HepG2 (cell line): ENCODE data around the gene IRF2. TPM values are rescaled to one million over a fixed set of nuclear protein-coding genes. Genes with fewer than 3 reads are reported as not detected.

ENCODE experiments used
- BORCS8-MEF2B ChIP-seq: sonication (generic); formaldehyde crosslinking; IDR thresholded peaks from 2 replicates; pipeline ENCODE4 v1.8.0; 2022; ENCODE audit warnings: mild to moderate bottlenecking, missing genetic modification reagents
- CCAR2 ChIP-seq: fragments of 200-400 bp; formaldehyde crosslinking; optimal IDR thresholded peaks from 2 replicates; pipeline ENCODE3; 2018; ENCODE audit warnings: low read depth, mild to moderate bottlenecking, low read length, moderate library complexity
- ELF1 ChIP-seq: sonication (generic); formaldehyde crosslinking; IDR thresholded peaks from 2 replicates; pipeline ENCODE4 v1.4.0; 2020; ENCODE audit warnings: missing genetic modification reagents
- ETV5 ChIP-seq: IDR thresholded peaks from 2 replicates; pipeline ENCODE4 v1.6.1; 2018; ENCODE audit warnings: missing biosample characterization, missing genetic modification reagents, inconsistent platforms, borderline replicate concordance
- HCFC1 ChIP-seq: fragments of 150-350 bp; IDR thresholded peaks from 2 replicates; pipeline ENCODE4 v1.6.1; 2014; ENCODE audit warnings: low read depth, low read length
- HIC2 ChIP-seq: sonication (generic); formaldehyde crosslinking; IDR thresholded peaks from 2 replicates; pipeline ENCODE4 v1.9.0; 2022; ENCODE audit warnings: low read depth, missing genetic modification reagents
- ISL2 ChIP-seq: sonication (generic); formaldehyde crosslinking; IDR thresholded peaks from 2 replicates; pipeline ENCODE4 v1.5.0; 2020; ENCODE audit warnings: missing genetic modification reagents
- MXD4 ChIP-seq: IDR thresholded peaks from 2 replicates; pipeline ENCODE4 v1.6.1; 2016; ENCODE audit warnings: mild to moderate bottlenecking, missing biosample characterization, missing genetic modification reagents
- PREB ChIP-seq: sonication (generic); formaldehyde crosslinking; IDR thresholded peaks from 2 replicates; pipeline ENCODE4 v1.4.0; 2020; ENCODE audit warnings: missing genetic modification reagents
- SIX4 ChIP-seq: sonication (generic); formaldehyde crosslinking; IDR thresholded peaks from 2 replicates; pipeline ENCODE4 v1.4.0; 2020; ENCODE audit warnings: missing genetic modification reagents
- SSRP1 ChIP-seq: IDR thresholded peaks from 2 replicates; pipeline ENCODE4 v1.6.1; 2016; ENCODE audit warnings: control low read depth
- TEF ChIP-seq: sonication (generic); formaldehyde crosslinking; IDR thresholded peaks from 2 replicates; pipeline ENCODE4 v1.5.0; 2020; ENCODE audit warnings: missing genetic modification reagents
- THAP11 ChIP-seq: IDR thresholded peaks from 2 replicates; pipeline ENCODE4 v1.6.1; 2016; ENCODE audit warnings: missing biosample characterization, missing genetic modification reagents
- YEATS2 ChIP-seq: sonication (generic); formaldehyde crosslinking; IDR thresholded peaks from 2 replicates; pipeline ENCODE4 v1.4.0; 2020; ENCODE audit warnings: missing genetic modification reagents, borderline replicate concordance
- ZBTB42 ChIP-seq: sonication (generic); formaldehyde crosslinking; IDR thresholded peaks from 2 replicates; pipeline ENCODE4 v1.5.0; 2020; ENCODE audit warnings: mild to moderate bottlenecking, missing genetic modification reagents
- ZC3H13 ChIP-seq: sonication (generic); formaldehyde crosslinking; IDR thresholded peaks from 2 replicates; pipeline ENCODE4 v1.8.1; 2023; ENCODE audit warnings: mild to moderate bottlenecking, missing genetic modification reagents, moderate library complexity
- ZNF160 ChIP-seq: sonication (generic); formaldehyde crosslinking; IDR thresholded peaks from 2 replicates; pipeline ENCODE4 v1.8.0; 2022; ENCODE audit warnings: mild to moderate bottlenecking, inconsistent platforms, missing genetic modification reagents
- ZNF280D ChIP-seq: sonication (generic); formaldehyde crosslinking; IDR thresholded peaks from 2 replicates; pipeline ENCODE4 v1.5.1; 2020; ENCODE audit warnings: mild to moderate bottlenecking, missing genetic modification reagents
- ZNF335 ChIP-seq: sonication (generic); formaldehyde crosslinking; IDR thresholded peaks from 2 replicates; pipeline ENCODE4 v1.4.0; 2020; ENCODE audit warnings: missing genetic modification reagents
- ZNF550 ChIP-seq: sonication (generic); formaldehyde crosslinking; IDR thresholded peaks from 2 replicates; pipeline ENCODE4 v1.4.0; 2020; ENCODE audit warnings: mild to moderate bottlenecking, missing genetic modification reagents, borderline replicate concordance
- ZNF598 ChIP-seq: sonication (generic); formaldehyde crosslinking; IDR thresholded peaks from 2 replicates; pipeline ENCODE4 v1.5.1; 2020; ENCODE audit warnings: mild to moderate bottlenecking, missing genetic modification reagents, borderline replicate concordance
- ZNF768 ChIP-seq: sonication (generic); formaldehyde crosslinking; IDR thresholded peaks from 2 replicates; pipeline ENCODE4 v1.4.0; 2020; ENCODE audit warnings: missing genetic modification reagents
- ZSCAN21 ChIP-seq: sonication (generic); formaldehyde crosslinking; IDR thresholded peaks from 2 replicates; pipeline ENCODE4 v1.8.0; 2022; ENCODE audit warnings: mild to moderate bottlenecking, missing genetic modification reagents, moderate library complexity, borderline replicate concordance
- polyA plus RNA-seq, 8 experiments: library from polyadenylated mRNA; depleted of rRNA in 3 of 8; stranded (reverse) in 7 of 8; unstranded in 1 of 8; fragments of >200 nt; fragmentation: Illumina TruSeq in 4 of 8; extraction: Trizol in 4 of 8; gene quantifications; 2 replicates each; pipeline versions ENCODE4 v1.2.1 to v1.2.3, GENCODE V29; 2011 to 2016; ENCODE audit warnings: low read depth in 4 of 8, missing spikeins in 1 of 8, mixed read lengths in 1 of 8; ENCODE audit not compliant: insufficient read depth in 1 of 8
- total RNA-seq, 5 experiments: library from RNA; depleted of rRNA; stranded (reverse); fragments of >200 nt; fragmentation: Illumina TruSeq; extraction: Trizol; gene quantifications; 2 replicates each; pipeline ENCODE4 v1.2.3, GENCODE V29; 2016; ENCODE audit warnings: low read depth in 1 of 5

The IRF2 gene
- total and polyA plus RNA-seq, 2 of the 13 experiments (the other 11 are each of a cell fraction or from before 2014, with no cell fraction given): 15.5 to 28.8 TPM

GRCh38 chr4:184472614-184473498 lies 1.5 kb downstream of the IRF2 start (continued):
- no peak; the same call in 1 of the 2 replicates for TF ChIP-seq ZNF598 (CRISPR knock-in tag)
- TF ChIP-seq ZNF280D (CRISPR knock-in tag): 0 out of 2 replicates have a peak, but pooled peaks have one; percentile 35
- peak; percentile 84 for TF ChIP-seq HIC2 (CRISPR knock-in tag)
- peak; percentile 84; the same call in 1 of the 2 replicates for TF ChIP-seq BORCS8-MEF2B (CRISPR knock-in tag)
- peak; percentile 48; the same call in 1 of the 2 replicates for TF ChIP-seq YEATS2 (CRISPR knock-in tag)
- TF ChIP-seq ETV5: peak; percentile 46; the same call in 1 of the 2 replicates
- TF ChIP-seq ZNF768: peak; percentile 50; the same call in 1 of the 2 replicates
- peak; percentile 35; the same call in 1 of the 2 replicates for TF ChIP-seq MXD4
- TF ChIP-seq ZNF160 (CRISPR knock-in tag): peak; percentile 55; the same call in 1 of the 2 replicates
- no peak for TF ChIP-seq SSRP1
- peak; percentile 56; the same call in 1 of the 2 replicates for TF ChIP-seq THAP11 (CRISPR knock-in tag)
- TF ChIP-seq HCFC1: 0 out of 2 replicates have a peak, but pooled peaks have one; percentile 8
- TF ChIP-seq ZSCAN21 (CRISPR knock-in tag): peak; percentile 60; the same call in 1 of the 2 replicates
- TF ChIP-seq ISL2 (CRISPR knock-in tag): peak; percentile 63; the same call in 1 of the 2 replicates
- TF ChIP-seq ZNF550: no peak
- no peak for TF ChIP-seq CCAR2
- TF ChIP-seq PREB: no peak
- 0 out of 2 replicates have a peak, but pooled peaks have one; percentile 4 for TF ChIP-seq SIX4 (CRISPR knock-in tag)
- no peak for TF ChIP-seq ZNF335 (CRISPR knock-in tag)
- TF ChIP-seq ELF1: no peak
- peak; percentile 76 for TF ChIP-seq ZC3H13
- no peak for TF ChIP-seq ZBTB42 (CRISPR knock-in tag)
- TF ChIP-seq TEF (CRISPR knock-in tag): no peak
